SK-N-SH (cell line): ENCODE data around the gene CSNK2A3.
A peak's percentile ranks its signal among the peaks of the same experiment; 100 is the strongest.

Source experiments
- EP300 ChIP-seq, 2 experiments: IDR thresholded peaks; 2 replicates each; pipeline versions ENCODE4 v1.4.0 to v1.6.1; 2012; ENCODE audit warnings: borderline replicate concordance in 1 of 2, low read depth in 1 of 2, low read length in 1 of 2
- EZH2phosphoT487 ChIP-seq: fragments of 200-600 bp; sonication (generic); IDR thresholded peaks from 2 replicates; pipeline ENCODE4 v1.6.1; 2017; ENCODE audit warnings: low read depth, mixed run types, mild to moderate bottlenecking, antibody characterized with exemption, moderate library complexity, borderline replicate concordance
- FOSL2 ChIP-seq: IDR thresholded peaks from 2 replicates; pipeline ENCODE4 v1.4.0; 2012; ENCODE audit warnings: low read depth, mild to moderate bottlenecking, moderate library complexity, borderline replicate concordance
- MXI1 ChIP-seq: IDR thresholded peaks from 2 replicates; pipeline ENCODE4 v1.6.1; 2012; ENCODE audit warnings: mild to moderate bottlenecking, low read depth, low read length, improper control_type of control experiment
- SMC3 ChIP-seq: IDR thresholded peaks from 2 replicates; pipeline ENCODE4 v1.6.1; 2012; ENCODE audit warnings: low read depth, low read length, improper control_type of control experiment
- YY1 ChIP-seq: IDR thresholded peaks from 2 replicates; pipeline ENCODE4 v1.4.0; 2012; ENCODE audit warnings: low read depth, mild to moderate bottlenecking
- TF ChIP-seq, protein P1 (sequence below): fragments of 150-350 bp; IDR thresholded peaks from 2 replicates; pipeline ENCODE4 v1.6.1; 2017; ENCODE audit warnings: antibody characterized with exemption, low read length, low read depth, borderline replicate concordance
- TF ChIP-seq, protein P2 (sequence below): fragments of 200-600 bp; sonication (generic); IDR thresholded peaks from 2 replicates; pipeline ENCODE4 v1.6.1; 2017; ENCODE audit warnings: antibody characterized with exemption, mild to moderate bottlenecking, moderate library complexity
- TF ChIP-seq, protein P3 (sequence below): IDR thresholded peaks from 2 replicates; pipeline ENCODE4 v1.6.1; 2012; ENCODE audit warnings: mild to moderate bottlenecking, low read depth, low read length, moderate library complexity
- TF ChIP-seq, protein P4 (sequence below): IDR thresholded peaks from 2 replicates; pipeline ENCODE4; 2012
- TF ChIP-seq, protein P5 (sequence below): IDR thresholded peaks from 2 replicates; pipeline ENCODE4 v1.4.0; 2012; ENCODE audit warnings: low read depth

DNA sequence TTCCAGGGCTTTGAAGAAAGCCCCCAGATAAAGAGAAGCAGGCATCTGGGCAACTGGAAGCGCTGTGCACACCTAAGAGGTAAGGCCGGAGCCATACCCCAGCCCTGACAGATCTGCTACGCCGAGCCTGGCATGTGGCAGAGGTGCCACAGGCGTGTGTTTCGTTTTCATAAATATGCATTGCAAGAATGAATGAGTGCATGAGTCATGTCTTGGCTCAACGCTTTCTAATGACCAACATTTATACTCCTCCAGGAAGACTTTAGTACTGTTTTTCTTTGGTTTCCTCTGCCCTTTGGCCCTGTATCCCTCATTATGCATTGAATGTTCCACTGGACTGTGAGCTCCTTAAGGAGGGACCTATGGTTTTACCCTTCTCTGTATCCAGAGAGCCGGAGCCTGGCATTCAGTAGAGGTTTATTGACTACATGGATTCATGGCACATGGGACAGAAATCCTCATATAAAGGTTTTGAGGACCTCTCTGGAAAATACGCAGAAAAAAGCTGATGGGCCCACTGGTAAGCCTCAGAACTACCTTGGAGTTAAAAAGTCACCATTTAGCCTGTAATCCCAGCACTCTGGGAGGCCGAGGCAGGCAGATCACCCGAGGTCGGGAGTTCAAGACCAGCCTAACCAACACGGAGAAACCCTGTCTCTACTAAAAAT is 38.9 kb upstream of the CSNK2A3 start:
- TF ChIP-seq, protein P1, sequence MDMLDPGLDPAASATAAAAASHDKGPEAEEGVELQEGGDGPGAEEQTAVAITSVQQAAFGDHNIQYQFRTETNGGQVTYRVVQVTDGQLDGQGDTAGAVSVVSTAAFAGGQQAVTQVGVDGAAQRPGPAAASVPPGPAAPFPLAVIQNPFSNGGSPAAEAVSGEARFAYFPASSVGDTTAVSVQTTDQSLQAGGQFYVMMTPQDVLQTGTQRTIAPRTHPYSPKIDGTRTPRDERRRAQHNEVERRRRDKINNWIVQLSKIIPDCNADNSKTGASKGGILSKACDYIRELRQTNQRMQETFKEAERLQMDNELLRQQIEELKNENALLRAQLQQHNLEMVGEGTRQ = no peak
- no peak for TF ChIP-seq MXI1
- TF ChIP-seq, protein P2, sequence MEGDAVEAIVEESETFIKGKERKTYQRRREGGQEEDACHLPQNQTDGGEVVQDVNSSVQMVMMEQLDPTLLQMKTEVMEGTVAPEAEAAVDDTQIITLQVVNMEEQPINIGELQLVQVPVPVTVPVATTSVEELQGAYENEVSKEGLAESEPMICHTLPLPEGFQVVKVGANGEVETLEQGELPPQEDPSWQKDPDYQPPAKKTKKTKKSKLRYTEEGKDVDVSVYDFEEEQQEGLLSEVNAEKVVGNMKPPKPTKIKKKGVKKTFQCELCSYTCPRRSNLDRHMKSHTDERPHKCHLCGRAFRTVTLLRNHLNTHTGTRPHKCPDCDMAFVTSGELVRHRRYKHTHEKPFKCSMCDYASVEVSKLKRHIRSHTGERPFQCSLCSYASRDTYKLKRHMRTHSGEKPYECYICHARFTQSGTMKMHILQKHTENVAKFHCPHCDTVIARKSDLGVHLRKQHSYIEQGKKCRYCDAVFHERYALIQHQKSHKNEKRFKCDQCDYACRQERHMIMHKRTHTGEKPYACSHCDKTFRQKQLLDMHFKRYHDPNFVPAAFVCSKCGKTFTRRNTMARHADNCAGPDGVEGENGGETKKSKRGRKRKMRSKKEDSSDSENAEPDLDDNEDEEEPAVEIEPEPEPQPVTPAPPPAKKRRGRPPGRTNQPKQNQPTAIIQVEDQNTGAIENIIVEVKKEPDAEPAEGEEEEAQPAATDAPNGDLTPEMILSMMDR = no peak
- TF ChIP-seq EP300 (IDR thresholded peaks at IDR 0.05; ENCODE audit: borderline replicate concordance in 1 of 2, low read depth in 1 of 2, low read length in 1 of 2) = no peak
- TF ChIP-seq, protein P3, sequence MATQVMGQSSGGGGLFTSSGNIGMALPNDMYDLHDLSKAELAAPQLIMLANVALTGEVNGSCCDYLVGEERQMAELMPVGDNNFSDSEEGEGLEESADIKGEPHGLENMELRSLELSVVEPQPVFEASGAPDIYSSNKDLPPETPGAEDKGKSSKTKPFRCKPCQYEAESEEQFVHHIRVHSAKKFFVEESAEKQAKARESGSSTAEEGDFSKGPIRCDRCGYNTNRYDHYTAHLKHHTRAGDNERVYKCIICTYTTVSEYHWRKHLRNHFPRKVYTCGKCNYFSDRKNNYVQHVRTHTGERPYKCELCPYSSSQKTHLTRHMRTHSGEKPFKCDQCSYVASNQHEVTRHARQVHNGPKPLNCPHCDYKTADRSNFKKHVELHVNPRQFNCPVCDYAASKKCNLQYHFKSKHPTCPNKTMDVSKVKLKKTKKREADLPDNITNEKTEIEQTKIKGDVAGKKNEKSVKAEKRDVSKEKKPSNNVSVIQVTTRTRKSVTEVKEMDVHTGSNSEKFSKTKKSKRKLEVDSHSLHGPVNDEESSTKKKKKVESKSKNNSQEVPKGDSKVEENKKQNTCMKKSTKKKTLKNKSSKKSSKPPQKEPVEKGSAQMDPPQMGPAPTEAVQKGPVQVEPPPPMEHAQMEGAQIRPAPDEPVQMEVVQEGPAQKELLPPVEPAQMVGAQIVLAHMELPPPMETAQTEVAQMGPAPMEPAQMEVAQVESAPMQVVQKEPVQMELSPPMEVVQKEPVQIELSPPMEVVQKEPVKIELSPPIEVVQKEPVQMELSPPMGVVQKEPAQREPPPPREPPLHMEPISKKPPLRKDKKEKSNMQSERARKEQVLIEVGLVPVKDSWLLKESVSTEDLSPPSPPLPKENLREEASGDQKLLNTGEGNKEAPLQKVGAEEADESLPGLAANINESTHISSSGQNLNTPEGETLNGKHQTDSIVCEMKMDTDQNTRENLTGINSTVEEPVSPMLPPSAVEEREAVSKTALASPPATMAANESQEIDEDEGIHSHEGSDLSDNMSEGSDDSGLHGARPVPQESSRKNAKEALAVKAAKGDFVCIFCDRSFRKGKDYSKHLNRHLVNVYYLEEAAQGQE = no peak
- no peak for TF ChIP-seq YY1
- TF ChIP-seq, protein P4, sequence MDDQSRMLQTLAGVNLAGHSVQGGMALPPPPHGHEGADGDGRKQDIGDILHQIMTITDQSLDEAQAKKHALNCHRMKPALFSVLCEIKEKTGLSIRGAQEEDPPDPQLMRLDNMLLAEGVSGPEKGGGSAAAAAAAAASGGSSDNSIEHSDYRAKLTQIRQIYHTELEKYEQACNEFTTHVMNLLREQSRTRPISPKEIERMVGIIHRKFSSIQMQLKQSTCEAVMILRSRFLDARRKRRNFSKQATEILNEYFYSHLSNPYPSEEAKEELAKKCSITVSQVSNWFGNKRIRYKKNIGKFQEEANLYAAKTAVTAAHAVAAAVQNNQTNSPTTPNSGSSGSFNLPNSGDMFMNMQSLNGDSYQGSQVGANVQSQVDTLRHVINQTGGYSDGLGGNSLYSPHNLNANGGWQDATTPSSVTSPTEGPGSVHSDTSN = no peak
- TF ChIP-seq EZH2phosphoT487 = no peak
- TF ChIP-seq, protein P5, sequence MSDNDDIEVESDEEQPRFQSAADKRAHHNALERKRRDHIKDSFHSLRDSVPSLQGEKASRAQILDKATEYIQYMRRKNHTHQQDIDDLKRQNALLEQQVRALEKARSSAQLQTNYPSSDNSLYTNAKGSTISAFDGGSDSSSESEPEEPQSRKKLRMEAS = no peak
- peak; percentile 3; the same call in 1 of the 2 replicates for TF ChIP-seq FOSL2
- no peak for TF ChIP-seq SMC3
